G401.6 (cell line): ENCODE results near the gene STIP1.

Source experiments
- FAIRE-seq: peaks from 2 replicates; lab custom pipeline; 2012; peaks lifted over from hg19 to GRCh38; lab: Jason Lieb, UNC

STIP1 gene

DNA sequence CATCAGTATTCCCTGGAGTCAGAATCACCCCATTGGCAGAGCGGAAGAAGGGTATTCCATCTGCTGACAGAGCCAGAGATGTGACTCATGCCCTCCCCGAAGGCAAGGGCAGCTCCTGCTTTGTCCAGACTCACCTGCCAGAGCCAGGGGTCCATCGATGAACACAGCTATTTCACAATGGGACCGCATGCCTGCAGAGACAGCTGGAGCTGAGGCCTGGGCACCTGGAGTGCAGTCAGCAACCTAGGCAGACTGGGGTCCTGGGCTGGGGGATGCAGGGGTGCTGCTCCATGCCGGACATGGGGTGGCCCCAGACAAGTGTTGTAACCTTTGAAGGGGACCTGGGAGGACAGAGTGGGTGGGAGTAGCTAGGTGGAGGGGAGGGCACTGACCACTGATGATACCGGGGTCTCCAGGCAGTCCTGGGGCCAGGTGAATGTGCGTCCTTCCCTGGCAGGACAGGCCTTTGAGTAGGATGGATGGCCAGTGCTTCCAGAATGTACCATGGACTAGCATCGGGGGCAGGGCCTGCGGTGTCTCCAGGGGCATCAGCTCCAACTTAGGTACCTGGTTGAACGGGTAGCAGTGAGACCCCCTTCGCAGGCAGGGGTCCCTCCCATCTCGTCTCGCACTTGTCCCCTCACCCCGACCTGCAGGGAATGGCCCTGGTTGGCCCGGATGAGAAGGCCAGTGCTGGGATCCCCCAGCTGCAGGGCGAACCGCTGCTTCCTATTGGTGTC, 38.4 kb downstream of the STIP1 start:
- no peak for FAIRE-seq

DNA sequence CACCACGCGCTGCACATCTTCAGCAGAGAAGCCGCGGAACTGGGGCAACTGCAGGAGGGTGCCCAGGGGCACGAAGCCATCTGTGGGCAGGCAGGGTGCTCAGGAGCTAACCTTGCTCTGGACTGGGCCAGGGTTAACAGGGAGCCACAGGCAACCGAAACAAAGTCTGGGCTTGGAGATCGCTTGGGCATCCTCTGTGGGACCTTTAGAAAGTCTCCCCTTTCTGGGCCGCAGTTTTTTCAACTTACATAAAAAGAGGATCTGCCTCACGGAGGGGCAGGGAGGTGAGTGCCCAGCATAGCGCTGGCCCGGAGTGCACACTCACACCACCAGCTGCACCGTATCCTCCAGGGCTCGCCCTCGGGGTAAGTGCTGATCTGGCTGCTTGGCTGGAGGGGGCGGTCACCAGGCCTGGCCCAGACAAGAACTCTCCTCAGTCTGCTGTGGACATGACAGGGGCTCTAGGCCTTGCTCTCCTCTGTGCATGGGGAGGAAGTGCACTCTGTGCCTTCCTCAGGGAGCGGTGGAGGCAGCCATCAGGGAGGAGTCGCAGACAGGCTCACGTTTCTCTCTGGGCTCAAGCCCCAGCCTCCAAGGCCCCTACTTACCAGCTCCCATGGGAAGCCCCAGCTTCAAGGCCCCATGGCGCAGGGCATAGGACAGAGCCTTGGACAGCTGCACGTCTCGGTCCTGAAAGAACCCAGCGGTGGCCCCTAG, 39.1 kb downstream of the STIP1 start:
- no peak for FAIRE-seq

DNA sequence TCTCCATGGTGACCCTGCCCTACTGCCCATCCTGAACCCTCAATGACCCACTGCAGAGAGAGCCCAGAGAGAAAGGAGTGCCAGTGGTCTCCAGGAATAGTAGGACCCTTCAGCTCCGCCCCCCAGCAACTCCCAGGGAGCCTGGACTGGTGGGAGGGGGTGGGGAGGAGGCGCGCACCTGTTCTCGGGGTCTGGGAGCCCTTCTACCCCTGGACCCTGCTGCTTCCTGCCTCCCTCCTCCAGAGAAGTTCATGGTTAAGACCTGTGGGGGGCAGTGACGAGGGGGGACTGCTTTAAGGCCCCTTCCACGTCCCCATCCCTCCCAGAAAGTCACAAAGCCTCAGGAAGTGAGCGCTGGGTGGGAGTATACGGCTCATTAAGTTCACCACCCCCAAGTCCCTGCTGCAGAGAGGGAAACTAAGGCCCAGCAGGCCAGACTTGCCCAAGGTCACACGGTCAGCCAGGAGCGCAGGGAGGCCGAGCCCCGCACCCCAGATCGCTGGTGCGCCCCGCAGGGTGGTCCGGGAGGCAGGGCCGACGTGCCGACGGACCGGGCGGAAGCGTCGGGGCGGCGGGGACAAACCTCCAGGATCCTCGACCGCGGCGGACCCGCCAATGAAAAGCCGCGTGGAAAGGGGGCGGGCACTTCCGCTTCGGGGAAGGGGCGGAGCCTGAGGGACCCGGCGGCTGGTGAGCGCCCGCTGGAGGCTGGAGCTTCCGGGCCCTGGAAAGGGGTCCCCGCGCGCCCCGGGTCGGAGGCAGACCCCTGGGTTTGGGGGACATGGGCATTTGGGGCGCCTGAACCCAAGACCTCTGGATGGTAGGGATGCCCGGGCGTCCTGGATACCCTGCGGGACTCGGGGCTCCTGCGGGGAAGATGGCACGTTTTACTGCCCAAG, 39.9 kb downstream of the STIP1 start, which contains the start of the genes NUDT22 and TRPT1:
Gene NUDT22, plus strand, starts transcription at position 667 of the 899 bp plus-strand sequence. CDS start 379 bp downstream, outside the sequence.
Gene TRPT1, minus strand, starts transcription at position 579 of the 899 bp plus-strand sequence. Its CDS starts 326 bp downstream, at position 253.
- FAIRE-seq: no peak

DNA sequence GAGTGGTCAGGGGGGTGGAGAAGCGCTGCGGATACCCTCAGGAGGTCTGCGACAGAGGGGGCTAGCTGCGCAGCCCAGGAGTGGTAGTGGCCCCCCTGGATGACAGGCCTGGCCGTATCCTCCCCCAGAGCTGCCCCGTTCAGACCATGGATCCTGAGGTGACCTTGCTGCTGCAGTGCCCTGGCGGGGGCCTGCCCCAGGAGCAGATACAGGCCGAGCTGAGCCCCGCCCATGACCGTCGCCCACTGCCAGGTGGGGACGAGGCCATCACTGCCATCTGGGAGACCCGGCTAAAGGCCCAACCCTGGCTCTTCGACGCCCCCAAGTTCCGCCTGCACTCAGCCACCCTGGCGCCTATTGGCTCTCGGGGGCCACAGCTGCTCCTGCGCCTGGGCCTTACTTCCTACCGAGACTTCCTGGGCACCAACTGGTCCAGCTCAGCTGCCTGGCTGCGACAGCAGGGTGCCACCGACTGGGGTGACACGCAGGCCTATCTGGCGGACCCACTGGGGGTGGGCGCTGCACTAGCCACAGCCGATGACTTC, 40.6 kb downstream of the STIP1 start:
- no peak for FAIRE-seq

DNA sequence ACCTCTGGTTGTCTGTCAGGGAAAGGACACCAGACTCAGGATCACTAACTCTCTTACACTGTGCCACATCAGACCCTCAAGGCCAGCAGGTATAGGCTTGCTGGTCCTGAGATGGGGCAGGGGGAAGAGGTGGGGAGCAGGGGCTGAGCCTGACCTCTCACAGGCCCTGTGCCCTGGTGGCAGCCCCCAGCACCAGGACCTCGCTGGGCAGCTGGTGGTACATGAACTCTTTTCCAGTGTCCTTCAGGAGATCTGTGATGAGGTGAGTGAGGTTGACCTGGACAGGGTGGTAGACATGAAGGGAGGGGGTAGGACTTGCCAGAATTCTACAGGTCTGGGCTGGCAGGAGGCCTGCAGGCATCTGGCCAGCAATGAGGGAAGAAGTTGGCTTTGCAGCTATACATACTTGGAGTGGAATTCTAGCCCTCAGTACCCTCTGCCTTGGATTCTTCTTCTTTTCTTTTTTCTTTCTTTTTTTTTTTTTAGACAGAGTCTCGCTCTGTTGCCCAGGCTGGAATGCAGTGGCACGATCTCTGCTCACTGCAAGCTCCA, 41.5 kb downstream of the STIP1 start:
- FAIRE-seq: no peak

DNA sequence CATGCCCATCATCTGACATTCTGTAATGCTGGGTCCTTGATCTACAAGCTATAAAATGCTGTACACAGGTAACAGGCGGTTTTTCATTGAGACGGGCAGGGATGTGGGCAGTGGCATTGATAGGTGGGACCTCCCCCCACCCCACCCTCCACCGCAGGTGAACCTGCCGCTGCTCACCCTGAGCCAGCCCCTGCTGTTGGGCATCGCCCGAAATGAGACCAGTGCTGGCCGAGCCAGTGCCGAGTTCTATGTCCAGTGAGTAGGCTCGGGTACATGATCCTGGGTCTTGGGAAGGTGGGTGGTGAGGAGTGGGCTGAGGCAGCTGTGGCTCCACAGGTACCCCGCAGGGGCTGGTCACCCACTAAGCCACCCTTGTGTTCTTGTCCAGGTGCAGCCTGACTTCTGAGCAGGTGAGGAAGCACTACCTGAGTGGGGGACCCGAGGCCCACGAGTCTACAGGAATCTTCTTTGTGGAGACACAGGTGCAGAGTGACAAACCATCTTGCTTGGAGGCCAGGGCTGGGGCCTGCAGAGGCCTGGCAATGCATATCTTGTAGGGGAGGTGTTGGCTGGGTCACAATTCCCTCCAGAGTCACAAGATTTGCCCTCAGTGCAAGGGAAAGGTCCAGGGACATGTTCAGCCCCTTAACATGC, 43.2 kb downstream of the STIP1 start:
- FAIRE-seq: no peak

DNA sequence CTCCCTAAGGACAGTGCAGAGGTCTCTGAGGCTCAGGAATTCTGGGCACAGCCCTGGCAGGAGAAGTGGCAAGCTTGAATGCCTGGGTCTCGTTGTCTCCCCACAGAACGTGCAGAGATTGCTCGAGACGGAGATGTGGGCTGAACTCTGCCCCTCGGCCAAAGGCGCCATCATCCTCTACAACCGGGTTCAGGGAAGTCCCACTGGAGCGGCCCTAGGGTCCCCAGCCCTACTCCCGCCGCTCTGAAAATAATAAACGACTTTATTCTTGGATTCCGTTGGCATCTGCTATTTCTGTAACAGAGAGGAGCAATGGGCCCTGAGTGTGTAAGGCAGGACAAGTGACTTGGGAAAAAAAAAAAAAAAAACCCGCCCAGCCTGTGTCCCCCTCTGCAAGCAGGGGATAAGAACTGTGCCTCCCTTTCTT, 43.8 kb downstream of the STIP1 start:
- no peak for FAIRE-seq

DNA sequence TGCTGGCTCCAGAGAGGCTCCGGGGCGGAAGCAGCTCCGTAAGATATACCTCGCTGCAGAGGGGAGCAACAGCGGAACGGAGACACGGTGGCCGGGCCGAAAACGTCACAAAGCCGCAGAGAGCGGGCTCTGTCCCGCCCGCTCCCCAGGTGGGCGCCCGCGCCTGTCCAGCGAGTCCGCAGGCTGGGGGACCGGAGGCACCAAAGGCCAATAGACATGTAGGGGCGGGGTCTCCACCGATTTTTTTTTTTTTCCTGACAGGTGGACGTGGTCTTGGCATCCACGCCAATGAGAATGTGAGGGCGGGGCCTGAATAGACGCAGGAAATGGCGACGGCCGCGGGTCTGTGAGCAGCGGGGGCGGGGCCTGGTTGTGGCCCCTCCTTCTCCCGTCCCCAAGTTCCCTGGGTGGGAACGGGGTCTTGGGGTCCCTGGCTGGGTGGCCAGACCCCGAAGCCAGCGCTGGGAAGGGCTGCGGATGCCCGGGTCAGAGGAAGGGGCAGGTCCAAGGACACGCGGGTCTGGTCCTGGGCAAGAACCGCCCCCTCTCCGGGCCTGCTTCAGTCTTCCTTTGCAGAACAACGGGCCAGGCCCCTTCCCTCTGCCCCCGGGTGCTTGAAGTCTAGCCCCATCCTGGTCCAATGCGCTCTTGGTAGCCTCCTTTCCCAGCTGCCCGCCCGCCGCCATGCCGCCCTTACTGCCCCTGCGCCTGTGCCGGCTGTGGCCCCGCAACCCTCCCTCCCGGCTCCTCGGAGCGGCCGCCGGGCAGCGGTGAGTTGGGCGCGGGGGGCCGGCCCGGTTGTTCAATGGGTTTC, 44.4 kb downstream of the STIP1 start, which contains the start of gene DNAJC4:
Gene DNAJC4, plus strand, starts transcription at position 378 of the 814 bp plus-strand sequence. Its CDS starts 307 bp downstream, at position 685.
- peak; percentile 94 for FAIRE-seq

DNA sequence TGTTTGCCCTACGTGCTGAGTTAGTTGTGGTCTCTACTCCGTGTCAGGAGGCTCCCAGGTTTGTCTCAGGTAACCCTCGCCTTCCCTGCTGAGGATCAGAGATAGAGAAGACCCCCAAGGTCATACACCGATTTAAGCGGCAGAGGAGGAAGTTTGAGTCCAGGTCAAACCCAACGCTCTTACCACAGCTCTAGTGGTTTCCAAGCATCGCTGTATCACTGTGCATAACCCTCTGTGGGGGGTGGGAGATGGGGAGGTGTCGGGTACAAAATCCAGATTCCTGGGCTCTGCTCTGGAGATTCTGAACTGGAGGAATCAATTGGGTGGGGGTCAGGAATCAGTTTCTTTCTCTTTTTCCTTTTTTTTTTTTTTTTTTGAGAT, 45.0 kb downstream of the STIP1 start:
- FAIRE-seq: no peak

DNA sequence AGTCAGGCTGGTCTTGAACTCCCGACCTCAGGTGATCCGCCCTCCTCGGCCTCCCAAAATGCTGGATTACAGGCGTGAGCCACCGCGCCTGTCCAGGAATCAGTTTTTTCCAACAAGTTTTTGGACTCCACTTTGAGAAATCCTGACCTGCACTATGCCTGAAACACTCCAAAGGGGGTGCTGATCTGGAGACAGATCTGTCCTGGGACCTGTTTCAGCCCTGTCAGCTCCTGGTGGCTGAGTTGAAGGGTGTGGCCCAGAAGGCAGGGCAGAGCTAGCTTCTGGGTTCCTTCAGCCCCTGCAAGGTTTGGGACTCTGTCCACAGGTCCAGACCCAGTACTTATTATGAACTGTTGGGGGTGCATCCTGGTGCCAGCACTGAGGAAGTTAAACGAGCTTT, 45.6 kb downstream of the STIP1 start:
- FAIRE-seq: no peak

DNA sequence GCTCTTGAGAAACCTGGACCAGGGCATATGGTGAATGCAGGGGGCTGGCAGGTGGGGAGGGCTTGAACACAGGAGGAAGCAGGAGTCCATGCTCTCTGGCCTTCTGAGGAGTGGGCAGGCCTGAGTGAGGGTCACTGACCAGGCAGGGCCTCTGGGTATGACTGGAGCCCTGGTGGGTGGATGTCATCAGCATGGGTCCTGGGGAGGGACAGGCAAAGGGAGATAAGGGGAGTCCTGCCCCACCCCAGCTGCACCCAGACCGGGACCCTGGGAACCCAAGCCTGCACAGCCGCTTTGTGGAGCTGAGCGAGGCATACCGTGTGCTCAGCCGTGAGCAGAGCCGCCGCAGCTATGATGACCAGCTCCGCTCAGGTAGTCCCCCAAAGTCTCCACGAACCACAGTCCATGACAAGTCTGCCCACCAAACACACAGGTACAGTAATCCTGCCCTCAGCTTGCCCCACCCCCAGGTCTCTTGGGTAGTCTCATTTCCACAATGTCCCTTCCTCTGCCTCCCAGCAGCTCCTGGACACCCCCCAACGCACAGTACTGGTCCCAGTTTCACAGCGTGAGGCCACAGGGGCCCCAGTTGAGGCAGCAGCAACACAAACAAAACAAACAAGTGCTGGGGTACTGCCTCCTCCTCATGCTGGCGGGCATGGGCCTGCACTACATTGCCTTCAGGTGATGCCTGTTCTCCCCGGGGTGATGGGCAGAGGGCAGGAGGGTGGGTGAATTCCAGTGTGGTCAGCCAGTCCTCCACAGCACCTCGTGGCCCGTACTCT, 46.4 kb downstream of the STIP1 start:
- no peak for FAIRE-seq

DNA sequence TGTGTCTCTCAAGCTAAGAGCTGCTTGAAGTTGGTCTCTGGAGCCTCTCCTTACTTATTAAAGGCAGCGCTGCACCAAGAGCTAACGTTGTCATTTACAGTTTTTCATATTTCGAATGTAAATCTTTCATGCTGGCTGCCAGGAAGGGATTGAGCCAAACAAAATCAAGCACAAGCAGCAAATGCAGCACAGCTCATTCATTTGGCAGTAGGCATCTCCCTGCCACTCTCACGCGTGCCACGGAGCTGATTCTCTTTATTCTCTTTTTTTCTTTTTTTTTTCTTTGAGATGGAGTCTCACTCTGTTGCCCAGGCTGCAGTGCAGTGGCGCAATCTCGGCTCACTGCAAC, 47.0 kb downstream of the STIP1 start:
- no peak for FAIRE-seq

DNA sequence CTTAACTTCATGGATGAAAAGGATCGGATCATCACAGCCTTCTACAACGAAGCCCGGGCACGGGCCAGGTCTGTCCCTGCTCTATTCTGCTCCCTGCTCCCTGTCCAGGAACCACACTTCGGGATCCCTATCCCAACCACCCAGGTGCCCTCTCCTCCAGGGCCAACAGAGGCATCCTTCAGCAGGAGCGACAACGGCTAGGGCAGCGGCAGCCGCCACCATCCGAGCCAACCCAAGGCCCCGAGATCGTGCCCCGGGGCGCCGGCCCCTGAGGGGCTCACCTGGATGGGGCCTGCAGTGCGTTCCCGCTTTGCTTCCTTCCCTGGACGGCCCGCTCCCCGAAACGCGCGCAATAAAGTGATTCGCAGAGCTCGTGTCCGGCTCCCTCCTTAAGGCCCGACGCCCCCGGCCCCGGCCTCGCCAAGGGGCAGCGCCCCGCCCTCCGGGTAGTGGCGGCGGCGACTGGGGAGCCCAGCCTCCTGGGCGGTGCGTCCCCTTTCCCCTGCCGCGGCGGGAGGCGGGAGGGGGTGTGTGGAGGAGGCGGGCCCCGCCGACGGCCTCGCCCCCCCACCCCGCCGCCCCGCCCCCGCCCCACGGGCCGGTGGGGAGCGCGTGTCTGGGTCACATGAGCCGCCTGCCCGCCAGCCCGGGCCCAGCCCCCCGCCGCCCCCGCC, 48.1 kb downstream of the STIP1 start, which contains the start of gene VEGFB:
Gene VEGFB, plus strand, starts transcription at position 672 of the 674 bp plus-strand sequence. CDS start 250 bp downstream, outside the sequence.
- no peak for FAIRE-seq

DNA sequence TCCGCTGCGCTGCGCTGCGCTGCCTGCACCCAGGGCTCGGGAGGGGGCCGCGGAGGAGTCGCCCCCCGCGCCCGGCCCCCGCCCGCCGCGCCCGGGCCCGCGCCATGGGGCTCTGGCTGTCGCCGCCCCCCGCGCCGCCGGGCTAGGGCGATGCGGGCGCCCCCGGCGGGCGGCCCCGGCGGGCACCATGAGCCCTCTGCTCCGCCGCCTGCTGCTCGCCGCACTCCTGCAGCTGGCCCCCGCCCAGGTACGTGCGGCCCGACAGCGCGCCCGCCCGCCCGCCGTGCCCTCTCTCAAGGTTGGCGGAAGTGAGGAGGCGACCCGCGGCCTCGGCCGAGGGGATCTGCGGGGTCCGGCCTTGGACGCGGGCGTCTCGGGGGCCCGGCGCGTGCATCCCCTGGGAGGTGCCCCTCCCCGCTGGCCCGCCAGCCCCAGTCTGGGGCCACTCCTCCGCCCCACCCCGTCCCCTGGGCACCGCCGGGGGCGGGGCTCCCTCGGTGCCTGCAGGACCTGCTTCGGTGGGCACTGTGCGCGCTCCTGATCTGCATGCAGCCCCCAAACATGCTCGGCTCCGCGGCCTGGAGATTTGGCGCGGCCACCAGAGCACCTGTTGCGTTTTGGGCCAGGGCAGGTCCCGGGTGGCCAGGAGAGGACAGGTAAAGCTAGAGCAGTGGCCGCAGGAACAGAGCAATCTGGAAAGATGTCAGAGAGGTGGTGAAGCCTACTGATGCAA, 48.8 kb downstream of the STIP1 start:
- FAIRE-seq: no peak

DNA sequence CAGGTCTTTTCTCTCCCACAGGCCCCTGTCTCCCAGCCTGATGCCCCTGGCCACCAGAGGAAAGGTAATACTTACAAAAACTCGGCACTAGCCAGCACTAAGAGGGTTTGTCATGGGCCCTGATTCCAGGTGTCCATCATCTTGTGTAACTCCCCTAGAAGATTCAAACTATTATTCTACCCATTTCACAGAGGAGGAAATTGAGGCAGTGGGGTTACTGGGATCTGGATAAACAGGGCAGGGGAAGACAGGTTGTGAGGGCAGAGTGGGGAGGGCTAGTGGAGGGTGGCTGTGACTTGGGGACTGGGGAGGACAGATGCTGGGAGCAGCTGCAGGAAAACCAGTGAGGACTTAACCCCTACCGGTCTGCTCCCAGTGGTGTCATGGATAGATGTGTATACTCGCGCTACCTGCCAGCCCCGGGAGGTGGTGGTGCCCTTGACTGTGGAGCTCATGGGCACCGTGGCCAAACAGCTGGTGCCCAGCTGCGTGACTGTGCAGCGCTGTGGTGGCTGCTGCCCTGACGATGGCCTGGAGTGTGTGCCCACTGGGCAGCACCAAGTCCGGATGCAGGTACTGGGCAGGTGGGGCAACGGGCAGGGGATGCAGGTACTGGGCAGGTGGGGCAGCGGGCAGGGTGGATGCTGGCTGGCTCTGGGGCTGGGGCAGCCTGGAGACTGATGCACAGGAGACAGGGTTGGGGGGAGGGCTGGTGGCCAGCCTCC, 49.6 kb downstream of the STIP1 start:
- no peak for FAIRE-seq

DNA sequence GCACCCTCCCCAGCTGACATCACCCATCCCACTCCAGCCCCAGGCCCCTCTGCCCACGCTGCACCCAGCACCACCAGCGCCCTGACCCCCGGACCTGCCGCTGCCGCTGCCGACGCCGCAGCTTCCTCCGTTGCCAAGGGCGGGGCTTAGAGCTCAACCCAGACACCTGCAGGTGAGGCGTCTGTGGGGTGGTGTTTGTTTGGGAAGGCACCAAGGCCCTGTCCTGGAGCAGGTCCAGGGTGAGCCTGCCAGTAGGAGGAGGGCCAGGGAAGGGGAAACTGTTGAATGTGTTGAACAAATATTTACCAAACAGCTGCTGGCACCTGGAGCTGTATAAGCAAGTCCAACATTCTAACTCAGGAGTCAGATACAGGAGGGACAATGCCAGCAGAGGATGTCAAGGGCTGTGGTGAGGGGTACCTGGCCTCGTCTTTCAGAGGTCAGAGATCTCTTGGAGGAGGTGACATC, 51.5 kb downstream of the STIP1 start:
- no peak for FAIRE-seq

DNA sequence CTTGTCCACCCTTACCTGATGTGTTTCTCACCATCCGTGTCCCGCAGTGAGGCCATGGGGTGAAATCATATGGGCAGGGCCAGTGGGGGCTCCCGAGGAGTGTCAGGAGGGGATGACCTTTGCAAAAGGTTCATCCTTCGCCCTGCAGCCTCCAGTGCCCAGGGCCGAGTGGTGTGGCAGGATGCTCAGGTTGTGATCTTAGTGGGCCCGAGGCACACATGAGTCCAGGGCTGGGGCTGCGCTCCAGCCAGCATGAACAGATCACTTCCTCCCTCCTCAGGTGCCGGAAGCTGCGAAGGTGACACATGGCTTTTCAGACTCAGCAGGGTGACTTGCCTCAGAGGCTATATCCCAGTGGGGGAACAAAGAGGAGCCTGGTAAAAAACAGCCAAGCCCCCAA, 52.1 kb downstream of the STIP1 start:
- no peak for FAIRE-seq
